Activated naive CD4-positive, alpha-beta T cell treated with anti-CD3 and anti-CD28 coated beads, Interleukin-2, amount 50 U/mL, for 16 hours (primary cell): ENCODE results near the gene MYLK.
"Not testable (repeated sequence)": the region's sequence is repeated elsewhere in the genome, so short reads cannot be mapped to it uniquely, and the experiment has no call there.

Experiments
- DNase-seq: peaks from one replicate; pipeline ENCODE4 v3.0.0-alpha.2; 2020

The MYLK gene

DNA sequence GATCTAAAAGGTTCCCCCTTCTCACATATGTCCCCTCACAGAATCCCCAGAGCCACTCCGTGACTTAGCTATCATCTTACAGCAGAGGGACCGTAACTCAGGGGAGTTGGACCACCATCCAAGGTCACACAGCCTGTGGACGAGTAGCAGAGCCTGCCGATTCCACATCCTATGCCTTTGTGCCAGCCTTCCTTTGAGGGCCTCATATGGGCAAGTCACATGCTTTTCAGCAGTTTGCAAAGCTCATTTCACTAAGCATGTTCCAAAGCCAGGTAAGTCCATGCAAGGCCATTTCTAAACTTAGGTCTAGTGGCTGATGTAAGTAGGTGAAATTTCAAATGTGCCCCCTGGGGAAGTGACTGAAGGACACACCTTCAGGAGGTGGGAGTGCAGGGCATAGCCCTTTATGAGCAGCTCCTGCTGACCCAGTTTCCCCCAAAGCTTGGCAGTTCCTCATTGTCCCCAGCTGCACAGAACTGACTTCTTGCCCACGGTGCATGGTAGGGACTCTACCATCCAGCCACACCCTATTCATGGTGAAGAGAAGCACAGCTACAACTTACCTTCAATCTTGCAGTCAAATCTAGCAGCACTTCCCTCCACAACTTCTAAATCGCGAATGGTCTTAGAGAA is 265.9 kb downstream of the MYLK start:
- DNase-seq = no peak

DNA sequence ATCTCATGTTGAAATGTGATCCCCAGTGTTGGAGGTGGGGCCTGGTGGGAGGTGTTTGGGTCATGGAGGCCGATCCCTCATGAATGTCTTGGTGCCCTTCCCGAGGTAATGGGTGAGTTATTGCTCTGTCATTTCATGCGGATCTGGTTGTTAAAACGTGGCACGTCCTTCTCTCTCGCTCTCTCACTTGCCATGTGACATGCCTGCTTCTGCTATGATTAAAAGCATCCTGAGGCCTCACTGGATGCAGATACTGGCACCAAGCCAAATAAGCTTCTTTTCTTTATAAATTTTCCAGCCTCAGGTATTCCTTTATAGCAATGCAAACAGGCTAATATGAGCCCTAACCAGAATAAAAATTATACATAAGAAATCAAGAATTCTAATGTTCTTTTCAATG is 267.5 kb downstream of the MYLK start:
- no peak for DNase-seq

DNA sequence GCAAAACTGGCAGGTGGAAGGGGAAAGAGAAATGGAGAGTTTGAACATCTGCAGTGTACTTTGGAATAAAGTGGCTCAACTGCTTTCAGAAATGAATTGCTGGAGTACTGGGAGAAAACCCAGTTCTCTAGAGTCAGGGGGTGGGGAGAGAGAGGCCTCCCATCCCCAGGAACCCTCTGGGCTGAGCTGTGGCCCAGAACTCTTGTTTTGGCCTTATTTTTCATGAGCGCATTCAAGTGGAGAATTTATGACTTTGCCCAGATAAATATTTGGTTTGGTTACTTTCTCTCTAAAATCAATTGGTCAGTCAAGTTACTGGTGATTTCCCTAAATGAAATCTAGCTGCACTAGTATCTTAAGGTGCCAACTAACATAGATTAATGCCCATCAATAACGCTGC is 270.6 kb downstream of the MYLK start:
- DNase-seq = no peak

DNA sequence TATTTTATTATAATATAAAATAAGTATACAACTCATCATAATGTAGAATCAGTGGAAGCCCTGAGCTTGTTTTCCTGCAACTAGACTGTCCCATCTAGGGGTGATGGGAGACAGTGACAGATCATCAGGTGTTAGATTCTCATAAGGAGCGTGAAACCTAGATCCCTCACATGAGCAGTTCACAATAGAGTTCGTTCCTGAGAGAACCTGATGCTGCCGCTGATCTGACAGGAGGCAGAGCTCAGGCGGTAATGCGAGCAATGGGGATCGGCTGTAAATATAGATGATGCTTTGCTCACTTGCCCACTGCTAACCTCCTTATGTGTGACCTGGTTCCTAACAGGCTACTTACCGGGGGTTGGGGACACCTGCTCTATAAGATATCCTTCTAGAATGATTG is 272.5 kb downstream of the MYLK start:
- not testable (repeated sequence) for DNase-seq

DNA sequence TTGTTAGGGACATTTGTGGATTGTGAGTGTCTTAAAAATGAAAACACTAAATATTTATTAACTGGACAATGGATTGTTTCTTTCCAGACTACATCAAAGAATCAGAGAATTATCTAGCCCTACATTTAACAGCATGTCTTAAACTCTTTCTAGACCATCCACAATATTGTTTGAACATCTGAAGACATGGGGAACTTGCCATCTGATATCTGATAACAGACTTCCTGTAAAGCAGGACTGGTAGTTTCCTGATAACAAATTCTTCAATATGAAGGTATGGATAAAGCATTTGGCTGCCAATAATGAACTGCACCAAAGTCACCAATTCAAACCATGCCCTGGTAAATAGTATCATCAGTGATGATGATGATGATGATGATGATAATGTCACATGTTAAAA is 273.1 kb downstream of the MYLK start:
- no peak for DNase-seq

DNA sequence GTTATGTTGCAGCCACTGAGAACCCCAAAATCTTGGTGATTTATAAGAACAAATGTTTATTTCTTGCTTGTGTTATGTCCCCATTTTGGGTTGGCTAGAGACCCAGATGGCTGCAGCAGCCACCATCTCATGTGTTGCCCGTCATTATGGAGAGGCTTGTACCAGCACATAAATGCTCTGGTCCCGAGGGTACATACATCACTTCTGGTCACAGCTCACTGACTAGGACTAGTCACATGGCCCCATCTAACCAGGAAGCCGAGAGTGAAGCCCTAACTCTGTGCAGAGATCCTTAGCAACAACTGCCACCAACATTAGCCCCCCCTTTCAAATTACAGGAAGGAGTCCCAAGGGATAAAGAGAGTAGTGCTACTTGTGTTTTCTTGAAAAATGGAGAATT is 273.8 kb downstream of the MYLK start:
- no peak for DNase-seq

DNA sequence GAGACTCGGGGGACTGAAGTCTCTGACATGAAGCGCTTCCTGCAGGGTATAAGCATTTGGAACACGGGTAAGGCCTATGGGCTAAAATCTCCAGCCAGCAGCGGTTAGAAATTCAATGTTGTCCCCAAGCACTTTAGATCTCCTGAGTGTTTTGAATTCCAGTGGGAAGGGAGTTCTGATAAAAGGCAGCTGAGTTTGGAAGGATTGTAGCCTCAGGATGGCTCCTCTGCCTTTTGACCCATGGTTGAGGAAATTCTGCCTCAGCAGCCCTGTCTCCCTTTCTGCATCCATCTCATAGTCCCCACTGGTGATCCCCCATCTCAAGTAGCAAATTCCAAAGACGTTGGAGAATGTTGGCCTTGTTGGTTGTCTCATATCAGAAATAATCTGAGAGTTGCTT is 275.1 kb downstream of the MYLK start:
- DNase-seq = no peak

DNA sequence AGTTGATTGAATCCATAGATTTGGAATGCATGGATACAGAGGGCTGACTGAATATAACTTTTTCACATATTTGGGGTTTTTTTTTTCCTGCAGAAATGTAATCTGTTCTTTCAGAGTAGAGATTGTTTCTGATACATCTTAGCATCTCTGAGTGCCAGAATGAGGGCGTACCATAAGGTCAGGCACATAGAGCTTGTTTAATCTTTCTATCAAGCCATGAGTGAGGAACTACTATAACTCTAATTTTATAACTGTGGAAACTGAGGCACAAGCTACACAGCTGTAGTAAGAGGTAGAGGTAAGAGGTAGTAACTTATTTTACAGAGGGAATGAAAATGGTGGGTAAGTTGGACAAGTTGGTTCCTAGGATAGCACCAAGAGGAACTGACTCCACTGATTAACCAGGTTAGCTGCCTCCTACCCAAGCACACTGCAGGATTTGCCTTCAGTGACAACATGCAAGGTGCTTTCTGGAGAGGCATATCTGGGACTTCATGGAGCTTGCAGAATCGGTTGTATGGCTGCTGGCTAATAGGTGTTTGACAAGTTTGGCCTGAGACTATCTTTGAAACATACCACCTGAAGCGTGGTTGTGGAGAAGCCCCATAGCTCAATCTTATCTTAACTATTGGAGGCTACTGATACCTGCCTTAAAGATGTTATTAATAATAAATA is 275.7 kb downstream of the MYLK start:
- DNase-seq = no peak

DNA sequence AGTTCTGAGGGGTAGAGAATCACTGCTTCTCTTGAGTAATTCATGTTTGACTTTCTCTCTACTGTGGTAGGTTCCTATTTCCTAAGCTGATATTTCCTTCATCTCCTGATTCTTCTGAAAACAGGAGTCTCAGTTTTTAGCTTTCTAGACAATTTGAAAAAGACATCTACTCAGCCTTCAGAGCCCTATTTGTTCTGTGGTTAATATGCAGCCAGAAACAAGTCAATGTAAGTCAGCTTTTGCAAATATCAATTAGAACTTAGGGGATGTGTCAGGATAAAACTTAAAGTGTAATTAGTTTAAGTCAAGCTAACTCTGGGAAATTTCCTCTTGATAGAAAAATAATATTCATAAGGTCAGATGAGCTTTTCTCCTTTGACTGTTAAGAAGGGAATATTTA is 277.6 kb downstream of the MYLK start:
- DNase-seq = no peak

DNA sequence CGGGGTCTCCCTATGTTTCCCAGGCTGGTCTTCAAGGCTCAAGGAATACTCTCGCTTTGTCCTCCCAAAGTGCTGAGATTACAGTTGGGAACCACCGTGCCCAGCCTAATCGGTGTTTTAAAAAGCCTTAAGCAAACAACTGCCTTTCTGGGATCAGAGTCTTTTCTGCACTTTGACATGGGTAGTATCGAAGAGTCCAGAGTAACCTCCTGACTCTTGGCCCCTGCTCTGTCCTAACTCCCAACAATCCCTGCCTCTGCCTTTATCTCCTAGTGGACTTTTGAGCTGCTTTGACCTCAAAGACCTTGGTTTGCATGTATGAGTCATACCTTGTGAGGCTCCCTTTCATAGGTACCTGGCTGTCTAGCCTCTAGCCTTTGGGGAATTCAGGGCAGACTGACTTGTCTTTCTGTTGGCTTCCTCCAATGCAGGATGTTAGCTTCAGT is 278.3 kb downstream of the MYLK start:
- no peak for DNase-seq

DNA sequence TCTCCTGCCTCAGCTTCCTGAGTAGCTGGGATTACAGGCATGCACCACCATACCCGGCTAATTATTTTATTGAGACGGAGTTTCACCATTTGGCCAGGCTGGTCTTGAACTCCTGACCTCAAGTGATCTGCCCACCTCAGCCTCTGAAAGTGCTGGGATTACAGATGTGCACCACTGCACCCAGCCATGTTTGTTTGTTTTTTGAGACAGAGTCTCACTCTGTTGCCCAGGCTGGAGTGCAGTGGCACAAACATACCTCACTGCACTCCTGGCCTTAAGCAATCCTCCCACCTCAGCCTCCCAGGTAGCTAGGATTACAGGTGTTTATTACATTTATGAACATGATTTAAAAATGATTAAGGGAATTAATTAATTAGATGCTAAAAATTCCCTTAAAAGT is 281.0 kb downstream of the MYLK start:
- not testable (repeated sequence) for DNase-seq

DNA sequence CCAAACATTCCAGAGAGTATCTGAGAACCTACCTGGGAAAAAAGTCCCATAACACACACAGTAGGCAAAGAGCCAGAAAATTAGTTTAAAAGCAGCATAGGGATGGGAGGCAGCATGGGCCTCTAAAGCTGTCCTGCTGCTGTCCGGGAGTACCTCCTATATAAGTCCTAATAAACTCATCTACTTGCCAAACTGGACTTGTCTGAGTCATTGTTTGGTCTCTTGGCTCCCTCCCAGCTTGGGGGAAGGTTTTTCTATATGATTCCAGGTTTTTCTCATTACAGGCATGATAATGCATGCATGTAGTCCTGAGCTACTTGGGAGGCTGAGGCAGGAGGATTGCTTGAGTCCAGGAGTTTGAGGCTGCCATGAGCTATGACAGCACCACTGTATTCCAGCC is 281.8 kb downstream of the MYLK start:
- DNase-seq = no peak

DNA sequence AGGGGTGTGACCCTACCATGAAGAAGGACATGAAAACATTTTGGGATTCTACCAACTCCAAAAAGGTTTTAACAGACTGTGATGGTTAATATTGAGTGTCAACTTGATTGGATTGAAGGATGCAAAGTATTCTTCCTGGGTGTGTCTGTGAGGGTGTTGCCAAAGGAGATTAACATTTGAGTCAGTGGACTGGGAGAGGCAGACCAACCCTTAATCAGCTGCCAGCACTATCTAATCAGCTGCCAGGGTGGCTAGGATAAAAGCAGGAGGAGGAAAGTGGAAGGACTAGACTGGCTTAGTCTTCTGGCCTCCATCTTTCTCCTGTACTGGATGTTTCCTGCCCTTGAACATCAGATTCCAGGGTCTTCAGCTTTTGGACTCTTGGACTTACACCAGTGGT is 283.3 kb downstream of the MYLK start:
- DNase-seq = not testable (repeated sequence)

DNA sequence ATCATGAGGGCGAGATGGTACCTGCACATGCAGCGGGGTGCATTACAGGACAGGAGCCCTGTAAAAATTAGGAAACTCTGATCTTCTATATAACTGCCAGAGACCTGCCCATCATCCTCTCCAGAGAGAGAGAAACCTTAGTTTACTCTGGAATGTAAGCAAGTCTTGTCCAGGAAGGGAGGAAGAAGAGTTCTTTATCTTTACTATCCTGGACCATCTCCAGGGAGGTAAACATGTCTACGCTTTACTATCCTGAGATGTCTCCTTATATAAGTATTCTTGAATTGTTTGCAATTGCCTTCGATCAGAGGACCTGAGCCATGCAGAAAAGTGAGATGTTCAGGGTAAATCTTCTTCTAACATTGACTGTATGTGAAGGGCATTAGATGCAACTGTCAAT is 286.6 kb downstream of the MYLK start:
- DNase-seq = no peak

DNA sequence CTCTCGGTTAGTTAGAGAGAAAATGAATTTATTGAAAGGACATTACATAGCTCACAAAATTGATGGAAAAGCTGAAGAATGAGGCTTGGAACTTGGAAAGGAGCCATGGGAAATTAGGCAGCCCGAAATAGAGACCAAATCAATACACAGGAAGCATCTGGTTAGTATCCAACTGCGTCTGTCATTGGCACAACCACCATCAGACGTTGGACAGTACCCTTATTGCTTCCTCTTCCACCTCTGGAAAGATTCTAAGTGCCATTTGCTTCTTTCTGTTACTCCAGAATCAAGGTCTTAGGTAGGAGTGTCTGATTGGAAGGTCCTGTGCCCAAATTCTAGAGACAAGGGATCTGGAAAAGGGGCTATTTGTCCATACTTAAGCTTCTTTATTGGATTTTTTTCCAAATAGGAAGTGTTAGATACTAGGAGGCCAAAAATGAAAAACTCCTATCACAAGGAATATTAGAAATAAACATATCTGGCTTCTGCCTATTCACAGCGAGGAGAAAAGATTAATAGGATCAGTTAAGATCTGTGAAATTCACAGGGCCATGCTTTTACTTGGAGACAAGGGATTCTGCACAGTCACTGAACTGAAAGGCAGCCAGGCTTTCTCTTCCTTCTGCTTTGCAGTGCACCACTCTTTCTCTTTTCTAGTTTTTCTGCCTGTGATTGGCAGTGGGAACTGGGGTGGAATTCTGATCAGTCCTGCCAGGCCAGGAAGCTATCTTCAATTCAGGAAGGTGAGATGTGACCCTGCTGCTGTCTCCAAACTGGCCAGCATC is 288.5 kb downstream of the MYLK start:
- DNase-seq = no peak

DNA sequence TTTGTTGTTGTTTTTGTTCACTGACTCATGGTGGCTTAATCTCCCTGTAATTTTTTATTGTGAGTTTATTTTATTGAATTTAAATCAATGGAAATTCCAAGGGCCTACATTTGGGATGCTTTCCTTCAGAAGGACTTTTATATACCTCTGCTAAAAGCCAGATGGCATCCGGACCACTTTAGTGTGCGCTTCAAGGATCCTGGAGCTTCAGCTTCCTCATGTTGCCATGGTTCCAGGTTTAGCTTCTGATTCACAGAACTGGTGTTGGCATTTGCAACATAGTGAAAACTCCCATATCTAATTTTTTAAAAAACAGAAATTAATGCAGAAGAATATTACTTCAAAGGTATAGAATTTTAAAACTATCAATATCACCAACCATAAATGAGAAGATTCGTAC is 290.8 kb downstream of the MYLK start:
- no peak for DNase-seq

DNA sequence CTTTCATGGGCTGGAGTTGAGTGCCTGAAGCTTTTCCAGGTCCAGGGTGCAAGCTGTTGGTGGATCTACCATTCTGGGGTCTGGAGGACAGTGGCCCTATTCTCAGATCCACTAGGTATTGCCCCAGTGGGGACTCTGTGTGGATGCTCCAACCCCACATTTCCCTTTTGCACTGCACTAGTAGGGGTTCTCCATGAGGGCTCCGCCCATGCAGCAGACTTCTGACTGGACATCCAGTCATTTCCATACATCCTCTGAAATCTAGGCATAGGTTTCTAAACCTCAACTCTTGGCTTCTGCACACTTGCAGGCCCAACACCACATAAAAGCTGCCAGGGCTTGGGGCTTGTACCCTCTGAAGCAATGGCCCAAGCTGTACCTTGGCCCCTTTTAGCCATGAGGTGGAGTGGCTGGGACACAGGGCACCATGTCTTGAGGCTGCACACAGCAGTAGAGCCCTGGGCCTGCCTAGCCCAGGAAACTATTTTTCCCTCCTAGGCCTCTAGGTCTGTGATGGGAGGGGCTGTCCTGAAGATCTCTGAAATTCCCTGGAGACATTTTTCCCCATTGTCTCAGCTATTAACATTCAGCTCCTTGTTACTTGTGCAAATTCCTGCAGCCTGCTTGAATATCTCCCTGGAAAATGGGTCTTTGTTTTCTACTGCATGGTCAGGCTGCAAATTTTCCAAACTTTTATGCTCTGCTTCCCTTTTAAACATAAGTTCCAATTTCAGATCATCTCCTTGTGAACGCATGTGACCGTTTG is 293.3 kb downstream of the MYLK start:
- no peak for DNase-seq

DNA sequence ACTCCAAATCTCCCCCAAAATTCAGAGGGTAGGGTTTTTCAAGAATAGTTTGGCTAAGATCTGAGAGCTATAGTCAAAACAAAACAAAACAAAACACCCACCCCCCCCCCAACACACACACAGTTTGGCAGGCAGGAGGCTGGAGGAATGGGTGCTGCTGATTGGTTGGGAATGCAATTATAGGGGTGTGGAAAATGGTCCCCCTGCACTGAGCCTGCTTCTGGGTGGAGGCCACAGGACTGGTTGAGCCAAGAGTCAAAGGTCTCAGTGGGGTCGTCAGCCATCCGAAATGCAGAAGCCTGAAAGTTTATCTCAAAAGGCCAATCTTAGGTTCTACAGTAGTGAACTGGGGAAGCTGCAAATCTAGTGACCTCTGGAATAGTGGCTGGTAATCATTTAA is 296.7 kb downstream of the MYLK start:
- DNase-seq = no peak

DNA sequence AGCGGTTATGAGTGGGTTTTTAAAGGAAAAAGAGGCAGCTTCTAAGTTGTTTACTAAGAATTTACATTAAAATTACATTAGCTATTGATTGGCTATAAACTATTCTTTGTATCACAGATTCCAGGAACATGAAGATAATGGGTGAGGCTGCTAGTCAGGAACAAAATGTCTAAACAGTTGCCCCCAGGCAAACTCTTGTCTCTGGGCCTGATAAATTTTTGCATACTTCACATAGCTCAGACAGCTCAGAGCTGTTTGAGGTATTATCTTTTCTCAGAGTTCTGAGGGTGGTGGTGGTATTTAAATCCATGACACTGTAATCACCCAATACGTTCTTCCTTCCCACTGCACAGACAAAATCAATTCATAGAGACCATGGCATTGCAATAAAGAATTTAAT is 297.2 kb downstream of the MYLK start:
- DNase-seq = no peak

DNA sequence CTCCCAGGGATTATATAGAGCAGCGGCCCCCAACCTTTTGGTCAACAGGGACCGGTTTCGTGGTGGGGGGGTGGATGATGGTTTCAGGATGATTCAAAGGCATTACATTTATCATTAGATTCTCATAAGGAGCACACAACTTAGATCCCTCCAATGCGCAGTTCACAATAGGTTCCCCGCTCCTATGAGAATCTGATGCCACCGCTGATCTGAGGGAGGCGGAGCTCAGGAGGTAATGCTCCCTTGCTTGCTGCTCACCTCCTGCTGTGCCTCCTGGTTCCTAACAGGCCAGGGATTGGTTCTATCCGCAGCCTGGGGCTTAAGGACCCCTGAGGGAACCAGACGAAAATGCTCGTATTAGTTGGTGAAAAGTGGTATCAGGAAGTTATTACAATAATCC is 298.0 kb downstream of the MYLK start:
- peak; percentile 48 for DNase-seq

DNA sequence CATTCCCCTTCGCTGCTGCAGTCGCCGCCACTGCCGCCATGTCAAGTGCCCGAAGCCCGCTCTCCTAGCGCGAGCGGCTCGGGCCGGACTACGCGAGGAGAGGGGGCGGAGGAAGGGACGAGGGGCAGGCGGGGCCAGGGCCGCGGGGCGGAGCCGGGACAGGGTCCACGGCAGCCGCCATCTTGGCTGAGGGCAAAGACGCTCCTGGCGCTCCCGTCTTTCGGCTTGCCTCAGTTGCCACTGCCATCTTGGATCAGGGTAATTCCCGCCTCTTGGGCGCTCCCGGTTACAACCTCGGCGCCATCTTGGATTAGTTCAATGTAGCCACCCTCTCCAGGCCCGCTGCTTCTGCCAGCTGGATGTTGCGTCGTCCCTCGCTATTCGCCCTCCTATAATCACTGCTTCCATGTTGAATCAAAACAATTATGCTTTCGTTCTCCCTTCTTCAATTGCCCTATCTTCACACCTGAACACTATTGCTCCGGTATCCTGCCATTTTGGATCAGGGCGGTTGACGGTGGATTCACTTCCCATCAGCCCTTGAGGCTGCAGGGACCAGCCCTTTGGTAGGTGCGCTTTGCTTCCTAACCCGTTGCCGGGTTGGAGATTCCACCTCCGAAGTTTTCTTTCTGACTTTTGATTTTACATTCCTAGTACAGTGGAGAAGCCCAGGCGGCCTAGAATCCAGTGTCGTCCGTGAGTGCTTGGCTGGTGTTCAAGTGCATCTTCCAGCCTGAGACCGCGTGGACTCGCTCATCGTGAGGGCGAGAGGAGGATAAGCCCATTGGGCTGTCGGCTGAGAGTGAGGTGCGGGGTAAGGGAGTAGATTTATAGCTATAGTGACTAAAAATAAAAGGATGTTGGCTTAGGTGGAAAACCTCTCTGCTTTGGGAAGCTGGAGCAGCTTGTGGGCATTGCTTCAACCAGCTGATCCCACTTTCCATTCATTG is 298.9 kb downstream of the MYLK start, which contains the start of gene HACD2:
Gene HACD2 (minus strand): TSS at position 66 of the 950 bp plus-strand sequence. CDS start 26 bp downstream, at position 40.
- peak; percentile 94 for DNase-seq
